ENCODE data around the gene EXOSC5. TPM values are rescaled to one million over a fixed set of nuclear protein-coding genes. Genes with fewer than 3 reads are reported as not detected.

EXOSC5 gene
- total and polyA plus RNA-seq, 9 of the 15 experiments (the other 6 are each of a cell fraction or from before 2014, with no cell fraction given), result 10.9 to 75.5 (median 37.8) TPM

DNA sequence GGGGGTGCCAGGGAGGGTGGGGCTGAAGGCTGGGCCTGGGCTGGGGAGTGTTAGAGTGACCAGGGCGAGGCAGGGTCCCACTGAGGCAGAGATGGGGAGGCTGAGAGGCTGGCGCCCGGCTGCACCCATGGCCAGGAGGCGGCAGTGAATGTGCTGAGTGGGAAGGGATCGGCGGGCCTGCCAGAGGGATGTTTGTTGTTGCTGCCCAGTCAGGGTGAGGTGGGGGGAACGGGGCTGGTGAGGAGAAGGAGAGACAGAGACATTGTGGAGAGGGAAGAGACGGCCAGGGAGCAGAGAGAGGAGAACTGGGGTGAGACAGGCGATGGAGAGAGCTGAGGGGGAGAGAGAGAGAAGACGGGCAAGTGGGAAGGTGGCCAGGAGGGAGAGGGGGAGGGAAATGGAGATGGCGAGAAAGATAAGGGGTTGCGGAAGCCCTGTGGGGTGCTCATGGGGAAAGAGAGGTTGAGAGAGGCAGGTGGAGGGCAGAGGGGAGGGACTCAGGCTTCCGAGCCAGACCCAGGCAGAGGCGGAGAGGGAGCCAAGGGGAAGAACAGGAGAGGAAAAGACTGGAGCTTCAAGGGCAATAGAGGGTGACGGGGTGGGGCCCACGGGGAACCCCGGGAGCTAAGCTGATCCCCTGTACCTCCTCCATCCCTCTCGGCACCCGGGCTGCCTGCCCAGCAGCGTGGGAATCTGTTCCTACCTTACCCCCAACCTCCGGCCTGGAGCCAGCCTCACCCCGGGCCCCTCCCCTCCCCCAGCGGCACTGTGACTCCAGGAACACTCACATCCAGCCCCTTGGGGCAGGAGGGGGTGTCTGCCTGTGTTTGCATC, 30.7 kb upstream of the EXOSC5 start (continued):
- no peak for TF ChIP-seq HIVEP1 (CRISPR knock-in tag; IDR thresholded peaks at IDR 0.05)
- TF ChIP-seq DDX20 (tag; IDR thresholded peaks at IDR 0.05; ENCODE audit: low read depth), result no peak
- TF ChIP-seq NR1H2 (CRISPR knock-in tag; IDR thresholded peaks at IDR 0.05), result no peak
- no peak for TF ChIP-seq ZFPM2 (CRISPR knock-in tag; IDR thresholded peaks at IDR 0.05)
- TF ChIP-seq ILK (tag; IDR thresholded peaks at IDR 0.05; ENCODE audit: borderline replicate concordance, low read depth), result no peak
- TF ChIP-seq LARP7 (IDR thresholded peaks at IDR 0.05), result peak; percentile 91
- TF ChIP-seq L3MBTL2 (IDR thresholded peaks at IDR 0.05), result peak; percentile 84
- TF ChIP-seq CAMTA2 (CRISPR knock-in tag; conservative IDR thresholded peaks at IDR 0.05), result no peak
- TF ChIP-seq RBM25 (IDR thresholded peaks at IDR 0.05; ENCODE audit: low read depth, low read length, severe bottlenecking), result no peak
- TF ChIP-seq RCOR1 (IDR thresholded peaks at IDR 0.05; ENCODE audit: borderline replicate concordance in 1 of 2, low read depth in 2 of 2, low read length in 2 of 2), result peak in 1 of 2 experiments; percentile 48; a peak in 2 of 4 replicates
- TF ChIP-seq HNRNPUL1 (IDR thresholded peaks at IDR 0.05; ENCODE audit: low read length), result no peak
- TF ChIP-seq XRCC4 (IDR thresholded peaks at IDR 0.05; ENCODE audit: extremely low read depth, insufficient read depth, insufficient read length), result no peak
- TF ChIP-seq PHF20 (IDR thresholded peaks at IDR 0.05; ENCODE audit: partially characterized antibody), result peak; percentile 55
- TF ChIP-seq CC2D1A (IDR thresholded peaks at IDR 0.05), result peak; percentile 51; the same call in 1 of the 2 replicates
- no peak for TF ChIP-seq IRF1 (CRISPR knock-in tag; IDR thresholded peaks at IDR 0.05; ENCODE audit: borderline replicate concordance)
- TF ChIP-seq CBX2 (IDR thresholded peaks at IDR 0.05; ENCODE audit: insufficient read depth, low read length, poor library complexity, severe bottlenecking), result no peak
- no peak for TF ChIP-seq TCF7L2 (IDR thresholded peaks at IDR 0.05; ENCODE audit: low read depth, low read length)
- peak; percentile 37 for TF ChIP-seq EGR1 (conservative IDR thresholded peaks at IDR 0.05)
- TF ChIP-seq ZNF263 (CRISPR knock-in tag; IDR thresholded peaks at IDR 0.05; ENCODE audit: borderline replicate concordance), result no peak
- TF ChIP-seq, protein P1, sequence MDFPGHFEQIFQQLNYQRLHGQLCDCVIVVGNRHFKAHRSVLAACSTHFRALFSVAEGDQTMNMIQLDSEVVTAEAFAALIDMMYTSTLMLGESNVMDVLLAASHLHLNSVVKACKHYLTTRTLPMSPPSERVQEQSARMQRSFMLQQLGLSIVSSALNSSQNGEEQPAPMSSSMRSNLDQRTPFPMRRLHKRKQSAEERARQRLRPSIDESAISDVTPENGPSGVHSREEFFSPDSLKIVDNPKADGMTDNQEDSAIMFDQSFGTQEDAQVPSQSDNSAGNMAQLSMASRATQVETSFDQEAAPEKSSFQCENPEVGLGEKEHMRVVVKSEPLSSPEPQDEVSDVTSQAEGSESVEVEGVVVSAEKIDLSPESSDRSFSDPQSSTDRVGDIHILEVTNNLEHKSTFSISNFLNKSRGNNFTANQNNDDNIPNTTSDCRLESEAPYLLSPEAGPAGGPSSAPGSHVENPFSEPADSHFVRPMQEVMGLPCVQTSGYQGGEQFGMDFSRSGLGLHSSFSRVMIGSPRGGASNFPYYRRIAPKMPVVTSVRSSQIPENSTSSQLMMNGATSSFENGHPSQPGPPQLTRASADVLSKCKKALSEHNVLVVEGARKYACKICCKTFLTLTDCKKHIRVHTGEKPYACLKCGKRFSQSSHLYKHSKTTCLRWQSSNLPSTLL (IDR thresholded peaks at IDR 0.05), result peak; percentile 45; the same call in 1 of the 2 replicates
- no peak for TF ChIP-seq MLX (CRISPR knock-in tag; conservative IDR thresholded peaks at IDR 0.05)
- TF ChIP-seq HNRNPH1 (optimal IDR thresholded peaks at IDR 0.05; ENCODE audit: low read depth, low read length), result no peak
- TF ChIP-seq CREBBP (IDR thresholded peaks at IDR 0.05; ENCODE audit: low read depth, low read length), result no peak
- TF ChIP-seq ELF2 (CRISPR knock-in tag; IDR thresholded peaks at IDR 0.05), result no peak
- TF ChIP-seq ZNF134 (CRISPR knock-in tag; conservative IDR thresholded peaks at IDR 0.05), result no peak
- TF ChIP-seq ZNF184 (CRISPR knock-in tag; IDR thresholded peaks at IDR 0.05), result no peak
- no peak for TF ChIP-seq CGGBP1 (CRISPR knock-in tag; IDR thresholded peaks at IDR 0.05)
